Kidney (tissue), 14 donors: ENCODE data around the gene A2M. TPM values are rescaled to one million over a fixed set of nuclear protein-coding genes. Genes with fewer than 3 reads are reported as not detected.

Source experiments
- DNase-seq, 5 donors: peaks; one replicate each; pipeline ENCODE4 v3.0.0-alpha.2; 2013 to 2020
- FAIRE-seq: peaks from 2 replicates; lab custom pipeline; 2012; peaks lifted over from hg19 to GRCh38; lab: Jason Lieb, UNC
- H3K27ac ChIP-seq, 2 donors: one replicate each; pipeline ENCODE4 v1.7.0; 2013; ENCODE audit warnings: low read depth in 2 of 2, low read length in 2 of 2, inconsistent platforms in 1 of 2
- H3K27me3 ChIP-seq: one replicate; pipeline ENCODE4 v1.7.1; 2013; ENCODE audit warnings: low read length, inconsistent platforms; ENCODE audit not compliant: control insufficient read depth, insufficient read depth
- H3K36me3 ChIP-seq, 3 donors: one replicate each; pipeline versions ENCODE4 v1.7.0 to v1.7.1; 2013; ENCODE audit warnings: low read length in 3 of 3, control low read depth in 1 of 3, inconsistent platforms in 1 of 3; ENCODE audit not compliant: insufficient read depth in 3 of 3, control insufficient read depth in 2 of 3
- H3K4me1 ChIP-seq, 3 donors: one replicate each; pipeline versions ENCODE4 v1.7.0 to v1.7.1; 2013; ENCODE audit warnings: low read length in 3 of 3, inconsistent platforms in 1 of 3, low read depth in 1 of 3; ENCODE audit not compliant: control insufficient read depth in 2 of 3, insufficient read depth in 2 of 3
- H3K4me3 ChIP-seq, 3 donors: one replicate each; pipeline versions ENCODE4 v1.7.0 to v1.8.1; 2013; ENCODE audit warnings: low read length in 3 of 3, control low read depth in 1 of 3, inconsistent platforms in 1 of 3
- H3K9ac ChIP-seq, 3 donors: one replicate each; pipeline versions ENCODE4 v1.7.0 to v1.7.1; 2013; ENCODE audit warnings: low read length in 3 of 3, control low read depth in 1 of 3, inconsistent platforms in 1 of 3
- H3K9me3 ChIP-seq, 3 donors: one replicate each; pipeline versions ENCODE4 v1.7.0 to v1.7.1; 2013; ENCODE audit warnings: low read length in 3 of 3, control low read depth in 1 of 3, inconsistent platforms in 1 of 3; ENCODE audit not compliant: control insufficient read depth in 2 of 3, insufficient read depth in 1 of 3
- intact Hi-C: fragments of 100-400 bp; cut with DNase I; formaldehyde crosslinking; loops from one replicate; pipeline ENCODE4 v1.11.1; 2022
- polyA plus RNA-seq: library from polyadenylated mRNA; stranded (reverse); fragments of 350-450 nt; fragmentation: Illumina TruSeq; extraction: RNeasy Lipid Tissue Mini Kit (QIAGEN cat#74804); gene quantifications from one replicate; pipeline ENCODE4 v1.2.3, GENCODE V29; 2014; ENCODE audit warnings: low read depth, low replicate concordance; ENCODE audit not compliant: insufficient read depth
- total RNA-seq: library from RNA; stranded (reverse); fragmentation: NEBNext Ultra II Directional; extraction: Animal tissue kit (Norgen Biotek cat#: 25700); gene quantifications from one replicate; pipeline ENCODE4 v1.2.1, GENCODE V29; 2021
- TF ChIP-seq, protein P1 (sequence below): IDR thresholded peaks from 3 replicates; pipeline ENCODE4 v1.5.1; 2012; ENCODE audit warnings: mild to moderate bottlenecking, moderate library complexity, borderline replicate concordance; ENCODE audit not compliant: insufficient read depth; ENCODE audit errors: extremely low read depth
- donor health status: control.
- donor health status: control.
- donor health status: control.
- donor health status: control.
- donor health status: control.
- donor health status: DM: yes; HTN: yes; CAD: no.
- donor health status: Normal renal cell carcinoma (clear cell type).

Gene A2M
- total and polyA plus RNA-seq, 2 donors from 2014 or later = 745 to 971 TPM

DNA sequence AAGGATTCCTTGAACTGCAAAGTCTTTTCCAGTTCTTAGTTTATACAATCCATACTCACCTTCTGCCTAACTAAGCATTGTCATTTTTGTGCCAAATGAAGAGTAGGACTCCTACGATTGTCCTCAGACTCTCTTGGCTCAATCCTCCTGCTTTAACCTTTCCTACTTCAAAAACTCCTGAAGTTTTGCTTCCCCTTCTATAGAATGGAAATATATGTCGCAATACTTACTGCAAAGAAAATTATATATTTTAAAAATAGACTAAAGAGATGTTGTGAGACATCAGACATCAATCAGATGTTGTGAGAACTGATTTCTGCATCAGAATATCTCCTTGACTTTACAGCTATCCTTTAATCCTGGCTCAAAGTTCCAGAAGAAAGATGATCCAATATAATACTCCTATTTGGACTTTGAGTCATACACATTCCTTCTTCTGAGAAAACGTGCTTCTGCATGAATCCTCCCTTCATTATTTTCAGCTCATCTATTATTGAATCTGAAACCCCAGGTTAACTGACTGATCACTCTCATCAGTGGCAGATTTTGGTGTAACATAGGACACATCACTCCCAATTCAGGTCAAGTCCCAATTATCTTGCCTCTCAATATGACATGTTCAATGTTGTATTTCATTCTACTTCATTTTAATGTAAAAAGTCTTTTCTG lies 48.8 kb downstream of the A2M start:
- no peaks in the 10 kb centered on the region for H3K27me3 ChIP-seq
- H3K4me1 ChIP-seq = peaks cover 0 to 8% (median 6%) of the 10 kb centered on the region in 3 donors
- no peak overlapping the region for H3K9ac ChIP-seq
- no peak for FAIRE-seq
- H3K27ac ChIP-seq = no peak overlapping the region
- H3K4me3 ChIP-seq = no peak overlapping the region
- H3K9me3 ChIP-seq = no peaks in the 10 kb centered on the region
- DNase-seq = no peak
- TF ChIP-seq, protein P1, sequence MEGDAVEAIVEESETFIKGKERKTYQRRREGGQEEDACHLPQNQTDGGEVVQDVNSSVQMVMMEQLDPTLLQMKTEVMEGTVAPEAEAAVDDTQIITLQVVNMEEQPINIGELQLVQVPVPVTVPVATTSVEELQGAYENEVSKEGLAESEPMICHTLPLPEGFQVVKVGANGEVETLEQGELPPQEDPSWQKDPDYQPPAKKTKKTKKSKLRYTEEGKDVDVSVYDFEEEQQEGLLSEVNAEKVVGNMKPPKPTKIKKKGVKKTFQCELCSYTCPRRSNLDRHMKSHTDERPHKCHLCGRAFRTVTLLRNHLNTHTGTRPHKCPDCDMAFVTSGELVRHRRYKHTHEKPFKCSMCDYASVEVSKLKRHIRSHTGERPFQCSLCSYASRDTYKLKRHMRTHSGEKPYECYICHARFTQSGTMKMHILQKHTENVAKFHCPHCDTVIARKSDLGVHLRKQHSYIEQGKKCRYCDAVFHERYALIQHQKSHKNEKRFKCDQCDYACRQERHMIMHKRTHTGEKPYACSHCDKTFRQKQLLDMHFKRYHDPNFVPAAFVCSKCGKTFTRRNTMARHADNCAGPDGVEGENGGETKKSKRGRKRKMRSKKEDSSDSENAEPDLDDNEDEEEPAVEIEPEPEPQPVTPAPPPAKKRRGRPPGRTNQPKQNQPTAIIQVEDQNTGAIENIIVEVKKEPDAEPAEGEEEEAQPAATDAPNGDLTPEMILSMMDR = no peak
- peaks cover 0 to 5% (median 0%) of the 10 kb centered on the region in 3 donors for H3K36me3 ChIP-seq
- intact Hi-C loops = no loop called here

DNA sequence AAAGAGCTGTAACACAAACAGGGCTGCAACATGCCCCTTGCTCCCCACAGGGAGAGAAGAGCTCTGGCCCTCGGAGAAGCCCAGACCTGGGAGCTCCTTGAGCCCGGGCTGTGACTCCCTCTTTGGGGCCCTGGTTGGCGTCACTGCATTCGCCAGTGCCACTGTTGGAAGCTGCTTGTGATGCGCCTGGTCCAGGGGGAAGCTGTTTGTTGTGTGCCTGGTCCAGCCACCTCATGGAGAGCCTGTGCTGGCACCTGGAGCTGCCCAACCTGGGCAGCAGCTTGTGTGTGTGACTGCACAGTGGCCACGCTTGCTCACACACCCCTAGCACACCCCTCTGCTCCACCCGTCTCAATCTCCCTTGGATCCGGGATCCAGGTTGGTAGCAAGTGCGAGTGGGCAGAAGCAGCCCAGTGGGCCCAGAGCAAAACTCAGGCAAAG lies 49.5 kb downstream of the A2M start:
- intact Hi-C loops = no loop called here
- Histone ChIP-seq H3K4me1 (peaks cover 0 to 8% (median 6%) of the 10 kb centered on the region in 3 donors), H3K27ac (no peak overlapping the region), H3K27me3 (no peaks in the 10 kb centered on the region), H3K9ac (no peak overlapping the region), H3K9me3 (no peaks in the 10 kb centered on the region), H3K4me3 (no peak overlapping the region), H3K36me3 (no peaks in the 10 kb centered on the region)
- FAIRE-seq (no peak), DNase-seq (peak in 2 of 5 donors; percentile 36 to 72)
- TF ChIP-seq, protein P1 = no peak

DNA sequence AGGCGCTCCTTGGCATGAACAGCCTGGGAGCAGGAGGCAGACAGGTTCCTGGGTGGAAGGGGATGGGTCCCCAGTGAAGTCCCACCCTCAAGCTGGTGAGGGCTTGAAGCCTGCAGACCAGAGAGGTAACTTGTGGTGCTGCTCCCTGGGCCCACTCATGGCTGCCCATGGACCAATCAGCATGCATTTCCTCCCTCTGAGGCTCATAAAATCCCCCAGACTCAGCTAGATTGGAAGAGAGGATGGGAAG lies 50.2 kb downstream of the A2M start:
- Histone ChIP-seq H3K27ac (peak overlapping the region; percentile 81 to 85), H3K36me3 (no peaks in the 10 kb centered on the region), H3K27me3 (no peaks in the 10 kb centered on the region), H3K4me1 (peaks cover 0 to 8% (median 6%) of the 10 kb centered on the region in 3 donors), H3K9ac (peak overlapping the region in 2 of 3 donors; percentile 72 to 83), H3K9me3 (no peaks in the 10 kb centered on the region), H3K4me3 (peak overlapping the region in 2 of 3 donors; percentile 65 to 85)
- DNase-seq (no peak), FAIRE-seq (no peak)
- intact Hi-C loops = no loop called here
- TF ChIP-seq, protein P1 = no peak
